NCI-H748 treated with DMSO at 0.1 percent for 48 hours (cell line): ENCODE measurements around the gene ETV3.

ENCODE experiments used
- DNase-seq: peaks from one replicate; lab custom pipeline; 2025; lab: John Stamatoyannopoulos, UW

The ETV3 gene

DNA sequence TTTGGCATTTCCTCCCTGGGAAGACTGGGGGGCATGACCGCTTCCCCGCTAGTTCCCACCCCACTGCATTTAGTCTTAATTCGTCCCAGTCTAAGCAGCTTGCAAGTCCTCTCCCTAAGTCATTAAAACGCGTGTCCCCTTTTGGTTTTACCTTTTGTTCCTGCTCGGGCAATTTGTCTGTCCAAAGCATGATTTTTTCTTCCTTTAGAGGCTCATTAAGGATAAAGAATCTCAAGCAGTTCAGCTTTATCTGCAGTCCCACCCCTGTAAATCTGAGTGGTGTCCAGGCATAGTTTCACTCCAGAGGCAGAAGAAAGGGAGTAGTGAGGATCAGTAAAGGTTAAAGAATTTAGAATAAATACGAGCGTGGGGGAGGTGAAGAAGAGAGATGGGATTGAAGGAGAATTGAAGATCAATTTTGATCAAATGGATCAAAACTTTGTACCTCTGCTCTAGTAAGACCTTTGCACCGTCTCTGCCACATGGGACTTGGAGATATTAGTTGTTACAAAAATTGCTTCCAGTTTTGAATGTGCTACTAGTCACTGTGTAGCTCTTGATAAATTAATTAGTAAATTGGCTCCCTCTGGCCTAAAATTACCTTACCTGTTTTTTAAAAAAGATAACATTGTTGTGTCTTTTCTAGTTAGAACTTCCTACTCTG is 989 bp upstream of the ETV3 start:
- DNase-seq = peak; percentile 4

DNA sequence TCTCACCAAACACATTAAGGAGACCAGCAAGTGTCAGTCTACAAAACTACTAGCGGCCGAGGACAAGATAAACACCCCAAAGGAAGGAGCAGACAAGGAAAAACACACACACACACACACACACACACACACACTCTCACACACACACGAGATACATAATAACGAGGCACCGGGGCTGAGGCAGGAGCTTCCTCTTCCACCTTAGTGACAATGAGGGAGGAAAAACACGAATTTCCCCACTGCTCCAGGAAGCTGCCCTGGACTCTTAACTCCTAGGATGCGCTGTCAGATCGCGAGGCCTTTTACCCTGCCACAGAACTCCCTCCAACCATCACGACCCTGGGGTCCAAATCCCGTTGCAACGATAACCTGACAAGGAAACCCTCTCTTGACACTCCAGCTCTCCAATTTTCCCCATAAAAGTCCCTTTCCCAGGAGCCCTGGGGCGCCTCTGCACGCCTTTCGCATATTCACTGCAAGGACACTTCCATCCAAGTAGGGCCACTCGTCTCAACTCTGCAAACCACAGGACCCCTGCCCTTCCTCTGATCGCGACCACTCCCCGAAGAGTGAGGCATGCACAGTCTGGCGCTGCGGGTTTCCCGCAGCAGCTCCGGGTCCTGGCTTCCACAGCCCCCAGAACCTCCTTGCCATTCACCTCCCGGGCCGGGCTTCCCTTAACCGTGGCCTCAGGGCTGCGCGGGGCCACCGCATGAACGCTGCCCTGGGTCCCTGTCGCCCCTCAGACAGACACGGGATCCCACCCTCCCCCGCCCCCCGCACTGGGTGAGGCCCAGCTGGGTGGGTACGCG is 581 bp downstream of the ETV3 start:
- DNase-seq = no peak

DNA sequence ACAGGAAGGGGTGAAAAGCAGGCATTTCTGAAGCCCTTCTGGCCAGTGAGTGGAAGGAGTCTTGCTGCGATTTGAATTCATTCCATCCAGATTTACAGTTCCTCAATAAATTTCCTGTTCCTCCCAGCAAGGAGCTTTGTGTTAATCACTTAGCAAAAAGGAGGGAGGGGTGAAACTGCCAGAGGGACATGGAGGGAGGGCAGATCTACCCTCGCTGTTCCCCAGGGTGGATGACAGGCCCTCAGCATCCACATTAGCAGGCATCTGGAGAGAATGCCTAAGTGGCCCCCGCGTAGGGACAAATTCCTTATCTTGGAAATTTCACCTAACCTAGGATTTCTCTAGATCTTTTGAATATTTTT is 1.2 kb downstream of the ETV3 start:
- no peak for DNase-seq

- DNase-seq = no peak
Observed at GRCh38 chr1:157136133-157136532, 2.1 kb downstream of the ETV3 start.

- DNase-seq = no peak
Observed at GRCh38 chr1:157135646-157136045, 2.5 kb downstream of the ETV3 start.

- no peak for DNase-seq
Observed at GRCh38 chr1:157135070-157135469, 3.1 kb downstream of the ETV3 start.

- DNase-seq = no peak
Observed at GRCh38 chr1:157134442-157134841, 3.8 kb downstream of the ETV3 start.

DNA sequence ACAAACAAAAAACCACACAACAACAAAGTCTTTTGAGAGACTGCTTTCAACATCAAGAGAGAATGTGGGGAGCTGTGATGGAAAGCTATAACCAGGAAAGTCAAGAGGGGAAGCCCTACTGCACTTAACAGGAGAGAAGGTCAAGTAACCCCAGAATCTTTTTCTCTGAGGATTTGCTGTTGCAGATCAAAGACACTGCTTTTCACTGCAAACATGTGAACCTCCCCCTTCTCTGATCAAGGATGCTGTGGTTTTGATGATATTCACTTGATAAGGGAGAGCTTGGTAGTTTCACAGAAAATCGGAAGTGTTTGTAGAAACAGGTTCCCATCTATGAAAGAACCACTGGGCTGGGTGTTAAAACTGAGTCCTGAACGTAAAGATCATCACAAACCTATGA is 4.8 kb downstream of the ETV3 start:
- no peak for DNase-seq

- no peak for DNase-seq
Observed at GRCh38 chr1:157132616-157133167, 5.5 kb downstream of the ETV3 start.

DNA sequence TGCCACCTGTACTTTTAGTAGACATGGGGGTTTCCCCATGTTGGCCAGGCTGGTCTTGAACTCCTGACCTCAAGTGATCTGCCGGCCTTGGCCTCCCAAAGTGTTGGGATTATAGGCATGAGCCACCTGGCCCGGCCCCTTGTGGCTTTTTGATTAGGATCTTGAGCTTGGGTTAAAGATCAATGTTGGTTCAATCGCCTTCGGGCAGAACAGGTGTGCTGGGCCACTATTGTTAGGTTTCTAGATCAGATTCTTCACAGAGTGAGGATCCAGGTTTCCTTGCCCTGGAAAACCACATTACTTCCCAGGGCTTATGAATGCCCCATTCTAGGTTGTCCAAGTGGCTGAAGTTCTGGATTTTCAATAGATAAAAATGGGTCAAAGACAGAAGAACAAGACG is 6.1 kb downstream of the ETV3 start:
- DNase-seq = no peak

- DNase-seq = no peak
Observed at GRCh38 chr1:157131281-157131680, 6.9 kb downstream of the ETV3 start.

- no peak for DNase-seq
Observed at GRCh38 chr1:157124855-157125254, 13.3 kb downstream of the ETV3 start.

GRCh38 chr1:157119448-157119847 is 18.7 kb downstream of the ETV3 start:
- no peak for DNase-seq

GRCh38 chr1:157119008-157119407 is 19.2 kb downstream of the ETV3 start:
- no peak for DNase-seq

- DNase-seq = no peak
Observed at GRCh38 chr1:157117527-157118057, 20.6 kb downstream of the ETV3 start.

DNA sequence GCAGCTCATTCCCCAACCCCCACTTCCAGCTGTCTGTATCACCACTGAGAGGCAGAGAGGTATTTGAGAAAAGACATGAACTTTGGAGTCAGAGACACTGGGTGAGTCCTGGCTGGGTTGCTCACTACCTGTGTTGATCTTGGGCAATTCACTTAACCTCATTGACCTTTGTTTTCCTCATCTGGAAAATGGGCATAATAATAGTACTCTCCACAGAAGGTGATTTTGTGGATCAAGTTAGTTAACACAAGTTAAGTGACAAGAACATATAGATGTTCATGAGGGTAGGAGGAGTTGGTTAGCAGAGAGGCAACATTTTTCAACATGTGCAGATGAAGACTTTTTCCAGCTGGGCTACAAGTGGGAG is 21.5 kb downstream of the ETV3 start:
- no peak for DNase-seq

GRCh38 chr1:157115851-157116736 is 22.1 kb downstream of the ETV3 start:
- DNase-seq = no peak

DNA sequence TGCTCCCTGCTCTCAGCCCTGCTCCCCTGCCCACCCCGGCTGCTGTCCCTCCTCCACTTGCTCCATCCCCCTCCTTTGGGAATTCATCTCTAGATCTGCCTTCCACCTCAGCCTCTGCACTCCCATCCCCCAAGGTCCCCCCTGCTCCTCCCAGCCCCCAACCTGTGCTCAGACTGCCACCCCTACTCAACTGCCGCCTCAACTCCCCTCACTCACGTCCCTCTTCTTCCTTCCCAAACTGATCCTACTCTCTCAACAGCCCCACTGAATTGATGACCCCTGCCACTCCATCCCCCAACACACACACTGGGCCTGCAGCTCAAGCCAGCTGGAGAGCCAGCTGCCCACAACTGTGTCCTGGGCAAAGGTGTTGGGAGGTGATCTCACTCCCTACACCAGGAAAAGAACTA is 22.8 kb downstream of the ETV3 start:
- DNase-seq = no peak

GRCh38 chr1:157114183-157115121 is 23.7 kb downstream of the ETV3 start:
- no peak for DNase-seq

GRCh38 chr1:157113631-157114030 is 24.6 kb downstream of the ETV3 start:
- DNase-seq = no peak

DNA sequence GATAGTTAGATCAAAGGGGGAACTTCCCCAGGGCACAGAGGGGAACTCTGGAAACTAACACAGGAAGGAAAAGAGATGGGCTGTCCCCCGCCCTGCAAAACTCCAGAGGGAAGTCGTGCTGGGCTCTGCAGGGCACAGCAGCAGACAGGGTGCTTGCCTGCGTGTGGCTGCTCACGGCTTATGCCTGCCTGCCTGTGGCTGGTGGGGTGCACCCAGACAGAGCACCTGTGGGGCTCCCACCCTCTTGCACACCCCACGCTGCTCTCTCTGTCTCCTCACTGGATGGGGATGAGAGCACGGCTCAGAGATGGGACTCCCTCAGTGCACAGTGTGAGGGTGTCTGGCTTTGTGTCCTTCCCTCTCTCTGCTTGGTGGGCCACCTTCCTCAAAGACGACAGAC is 25.1 kb downstream of the ETV3 start:
- DNase-seq = no peak
